T-cell (primary cell): ENCODE data around the gene ZMAT2. TPM values are rescaled to one million over a fixed set of nuclear protein-coding genes. Genes with fewer than 3 reads are reported as not detected.
"Not testable (repeated sequence)": the region's sequence is repeated elsewhere in the genome, so short reads cannot be mapped to it uniquely, and the experiment has no call there.

Source experiments
- ATAC-seq, 4 experiments: fragments of 200-7000 bp in 3 of 4; fragments of 150-1000 bp in 1 of 4; cut with Tn5 transposase; replicated peaks in 1 of 4; 1 replicate in 3 of 4; 2 replicates in 1 of 4; pipeline ENCODE4 v1.10.0; 2021; ENCODE audit warnings: moderate library complexity in 3 of 4, mild to moderate bottlenecking in 2 of 4, moderate number of reproducible peaks in 1 of 4
- CTCF ChIA-PET, 2 donors: fragments of 300-600 bp; sonication (Branson Sonifier 250); formaldehyde crosslinking; loops; one replicate each; lab custom pipeline; 2022; ENCODE audit warnings: antibody characterized with exemption in 2 of 2; lab: Charles Lee
- POLR2A ChIA-PET, 2 donors: fragments of 300-600 bp; sonication (Branson Sonifier 250); formaldehyde crosslinking; loops; one replicate each; lab custom pipeline; 2022; ENCODE audit warnings: antibody characterized with exemption in 2 of 2; lab: Charles Lee
- DNase-seq, 35 experiments: peaks; one replicate each; pipeline versions ENCODE4 v3.0.0 to v3.0.0-alpha.2; 2013 to 2023
- H3K27ac ChIP-seq: one replicate; pipeline ENCODE4 v1.5.1; 2013; ENCODE audit warnings: low read length
- H3K27me3 ChIP-seq, 2 experiments: replicated peaks in 1 of 2; 1 replicate in 1 of 2; 2 replicates in 1 of 2; pipeline versions ENCODE4 v1.6.1 to v1.7.0; 2013; ENCODE audit warnings: low read length in 1 of 2, mixed read lengths in 1 of 2; ENCODE audit not compliant: control insufficient read depth in 2 of 2, insufficient read depth in 2 of 2; ENCODE audit errors: extremely low read depth in 1 of 2
- H3K36me3 ChIP-seq, 2 donors: 1 replicate in 1 of 2; 2 replicates in 1 of 2; pipeline versions ENCODE4 v1.6.1 to v1.7.0; 2013; ENCODE audit warnings: low read length in 1 of 2; ENCODE audit not compliant: control insufficient read depth in 2 of 2, insufficient read depth in 1 of 2; ENCODE audit errors: extremely low read depth in 1 of 2
- H3K4me1 ChIP-seq, 2 experiments: 1 replicate in 1 of 2; 2 replicates in 1 of 2; pipeline versions ENCODE4 v1.6.1 to v1.7.0; 2013; ENCODE audit warnings: low read length in 2 of 2, mixed read lengths in 1 of 2; ENCODE audit not compliant: insufficient read depth in 2 of 2, control insufficient read depth in 1 of 2; ENCODE audit errors: extremely low read depth in 1 of 2
- H3K4me3 ChIP-seq, 2 donors: 1 replicate in 1 of 2; 2 replicates in 1 of 2; pipeline versions ENCODE4 v1.5.1 to v1.7.0; 2013; ENCODE audit warnings: mild to moderate bottlenecking in 2 of 2, low read length in 1 of 2, moderate library complexity in 1 of 2; ENCODE audit not compliant: control insufficient read depth in 1 of 2; ENCODE audit errors: extremely low read depth in 1 of 2
- H3K9me3 ChIP-seq: 2 replicates; pipeline ENCODE4 v1.7.0; 2013
- H3K27ac Mint-ChIP-seq, 2 donors: one replicate each; pipeline ENCODE4 v1.8.0; 2020 to 2021; ENCODE audit warnings: mild to moderate bottlenecking in 2 of 2, mixed read lengths in 2 of 2
- H3K27me3 Mint-ChIP-seq, 2 donors: one replicate each; pipeline ENCODE4 v1.8.0; 2021 to 2022; ENCODE audit warnings: mixed read lengths in 2 of 2
- H3K36me3 Mint-ChIP-seq: one replicate; pipeline ENCODE4 v1.8.0; 2021; ENCODE audit warnings: mixed read lengths
- H3K4me1 Mint-ChIP-seq, 3 donors: one replicate each; pipeline ENCODE4 v1.8.0; 2020 to 2022; ENCODE audit warnings: mixed read lengths in 3 of 3, mild to moderate bottlenecking in 1 of 3
- H3K4me3 Mint-ChIP-seq, 3 donors: one replicate each; pipeline ENCODE4 v1.8.0; 2020 to 2022; ENCODE audit warnings: mild to moderate bottlenecking in 3 of 3, mixed read lengths in 3 of 3, moderate library complexity in 3 of 3
- H3K9me3 Mint-ChIP-seq, 3 donors: one replicate each; pipeline ENCODE4 v1.8.0; 2020 to 2022; ENCODE audit warnings: mixed read lengths in 3 of 3
- WGBS: methylation state at CpG from one replicate; pipeline ENCODE4 v1.1.5; 2013; ENCODE audit warnings: missing lambda C conversion rate; ENCODE audit not compliant: insufficient coverage; 5-methylcytosine and 5-hydroxymethylcytosine counted together
- total RNA-seq, 35 experiments: library from RNA in 6 of 35; stranded (reverse) in 6 of 35; fragments of 120-200 nt in 1 of 35; gene quantifications; one replicate each; pipeline versions ENCODE4 v1.2.1 to v1.2.4 and lab custom pipeline; 2013 to 2026

ZMAT2 gene
- total RNA-seq, 5 donors from 2014 or later (not counting 1 experiment from before 2014, with no cell fraction given), result 39.9 to 59.5 (median 58.0) TPM

DNA sequence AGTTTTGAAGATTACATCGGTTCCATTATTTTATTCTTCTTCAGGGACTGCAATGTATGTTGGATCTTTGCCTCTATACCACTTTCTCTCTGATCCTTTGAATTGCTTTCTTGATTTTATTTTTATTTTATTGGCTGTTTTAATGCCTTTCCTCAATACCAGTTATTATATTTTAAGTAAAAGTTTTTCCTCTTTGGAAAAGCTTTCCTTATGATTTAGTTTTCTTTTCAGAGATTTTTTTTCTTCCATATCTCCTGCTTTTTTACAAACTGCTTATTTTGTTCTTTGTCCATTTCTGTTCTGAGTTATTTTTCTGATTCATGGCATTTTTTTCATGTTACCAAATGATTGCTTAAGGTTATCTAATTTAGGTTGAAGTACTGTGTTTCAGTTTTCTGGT lies 11.5 kb downstream of the ZMAT2 start:
- H3K27ac Mint-ChIP-seq, result peak overlapping the region; percentile 99 to 100

DNA sequence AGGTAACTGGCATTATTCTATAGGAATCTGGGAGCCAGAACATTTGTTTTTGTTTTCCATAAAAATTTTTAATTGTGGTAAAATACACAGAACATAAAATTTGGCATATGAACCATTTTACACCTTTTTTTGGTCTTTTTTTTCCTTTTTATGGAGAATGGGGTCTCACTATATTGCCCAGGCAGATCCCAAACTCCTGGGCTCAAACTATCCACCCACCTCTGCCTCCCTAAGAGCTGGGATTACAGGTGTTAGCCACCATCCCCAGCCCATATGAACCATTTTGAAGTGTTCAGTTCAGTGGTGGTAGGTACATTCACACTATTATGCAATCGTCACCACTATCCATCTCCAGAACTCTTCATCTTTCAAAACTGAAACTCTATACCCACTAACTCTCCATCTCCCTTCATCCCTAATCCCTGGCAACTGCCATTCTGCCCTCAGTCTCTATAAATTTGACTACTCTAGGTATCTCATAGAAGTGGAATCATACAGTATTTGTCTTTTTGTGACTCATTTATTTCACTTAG lies 13.4 kb downstream of the ZMAT2 start:
- DNase-seq (no peak), ATAC-seq (no peak)
- Mint-ChIP-seq H3K4me3 (no peak overlapping the region), H3K9me3 (no peaks in the 10 kb centered on the region), H3K27me3 (peaks cover 0 to 6% of the 10 kb centered on the region in 2 donors), H3K36me3 (peaks cover 4% of the 10 kb centered on the region), H3K4me1 (peaks cover 18 to 37% (median 25%) of the 10 kb centered on the region in 3 donors), H3K27ac (peak overlapping the region in 1 of 2 donors; percentile 11)
- H3K27ac ChIP-seq, result no peak overlapping the region
- ChIA-PET CTCF (no interaction called here), POLR2A (no interaction called here)
- H3K9me3 ChIP-seq, result no peaks in the 10 kb centered on the region
- WGBS, result no CpG with 5 or more reads among the region's 1 CpG
- H3K36me3 ChIP-seq, result no peaks in the 10 kb centered on the region
- H3K27me3 ChIP-seq, result no peaks in the 10 kb centered on the region
- no peak overlapping the region for H3K4me3 ChIP-seq
- H3K4me1 ChIP-seq, result peaks cover 2 to 10% of the 10 kb centered on the region in 2 experiments

More for the DNA sequence above, 11.5 kb downstream of the ZMAT2 start:
- Histone ChIP-seq H3K9me3 (no peaks in the 10 kb centered on the region), H3K36me3 (peaks cover 0 to 6% of the 10 kb centered on the region in 2 donors), H3K4me1 (peaks cover 2 to 10% of the 10 kb centered on the region in 2 experiments), H3K27me3 (no peaks in the 10 kb centered on the region), H3K27ac (peak overlapping the region; percentile 90), H3K4me3 (no peak overlapping the region)
- ChIA-PET POLR2A (interaction anchor here in 1 of 2 donors (0.6 to 2.6 kb wide), 5 partner anchors 11 to 1419 kb away, joined by 3 to 23 read pairs (median 5); partner anchors contain the start of genes ANKHD1 and ZMAT2), CTCF (interaction anchor here (1.0 to 1.8 kb wide), 6 partner anchors 8 to 311 kb away, joined by 3 to 20 read pairs (median 6); partner anchors contain the start of genes ANKHD1 (in 1 of the 2), HARS1 (in 1 of the 2), HARS2 (in 1 of the 2) and ZMAT2 (in 1 of the 2))
- H3K27me3 Mint-ChIP-seq, result peaks cover 0 to 6% of the 10 kb centered on the region in 2 donors
- ATAC-seq, result no peak
- peaks cover 4% of the 10 kb centered on the region for H3K36me3 Mint-ChIP-seq
- WGBS, result no CpG with 5 or more reads among the region's 1 CpG
- H3K4me3 Mint-ChIP-seq, result peak overlapping the region; percentile 98 to 99 (median 98)
- DNase-seq, result no peak
- no peaks in the 10 kb centered on the region for H3K9me3 Mint-ChIP-seq
- H3K4me1 Mint-ChIP-seq, result peaks cover 18 to 37% (median 25%) of the 10 kb centered on the region in 3 donors

DNA sequence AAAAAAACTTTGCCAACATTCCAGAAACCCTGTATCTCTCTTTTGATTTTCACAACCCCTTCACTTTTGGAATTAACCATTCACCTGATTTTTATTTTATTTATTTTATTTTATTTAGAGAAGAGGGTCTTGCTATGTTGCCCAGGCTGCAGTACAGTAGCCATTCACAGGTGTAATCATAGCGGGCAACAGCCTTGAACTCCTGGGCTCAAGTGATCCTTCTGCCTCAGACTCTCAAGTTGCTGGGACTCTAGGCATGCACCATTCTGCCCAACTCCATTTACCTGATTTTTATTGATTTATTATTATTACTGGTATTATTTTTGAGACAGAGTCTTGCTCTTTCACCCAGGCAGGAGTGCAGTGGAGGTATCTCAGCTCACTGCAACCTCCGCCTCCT lies 16.0 kb downstream of the ZMAT2 start:
- H3K27ac ChIP-seq, H3K9me3 Mint-ChIP-seq, H3K4me3 ChIP-seq, H3K36me3 Mint-ChIP-seq, H3K4me3 Mint-ChIP-seq, POLR2A ChIA-PET, H3K27ac Mint-ChIP-seq, H3K27me3 ChIP-seq, H3K36me3 ChIP-seq, H3K9me3 ChIP-seq, CTCF ChIA-PET, DNase-seq, ATAC-seq, H3K4me1 ChIP-seq, H3K27me3 Mint-ChIP-seq: not testable (repeated sequence)
- peaks cover 13 to 17% (median 14%) of the 10 kb centered on the region in 3 donors for H3K4me1 Mint-ChIP-seq
- 80% methylated on average over 1 of the region's 2 CpGs for WGBS

DNA sequence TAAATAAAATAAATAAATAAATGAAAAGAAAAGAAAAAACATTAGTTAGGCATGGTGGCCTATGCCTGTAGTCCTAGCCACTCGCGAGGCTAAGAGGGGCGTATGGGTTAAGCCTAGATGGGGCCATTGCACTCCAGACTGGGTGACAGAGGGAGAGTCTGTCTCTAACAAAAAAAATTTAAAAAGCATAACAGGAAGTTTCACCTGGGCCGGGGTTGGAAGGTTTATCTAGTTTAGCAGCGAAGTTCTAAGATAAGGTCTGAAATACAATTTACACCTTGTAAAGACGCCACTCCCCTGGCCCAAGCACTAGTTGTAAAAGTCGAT lies 18.0 kb downstream of the ZMAT2 start:
- no peak overlapping the region for H3K27ac Mint-ChIP-seq
- POLR2A ChIA-PET, result no interaction called here

DNA sequence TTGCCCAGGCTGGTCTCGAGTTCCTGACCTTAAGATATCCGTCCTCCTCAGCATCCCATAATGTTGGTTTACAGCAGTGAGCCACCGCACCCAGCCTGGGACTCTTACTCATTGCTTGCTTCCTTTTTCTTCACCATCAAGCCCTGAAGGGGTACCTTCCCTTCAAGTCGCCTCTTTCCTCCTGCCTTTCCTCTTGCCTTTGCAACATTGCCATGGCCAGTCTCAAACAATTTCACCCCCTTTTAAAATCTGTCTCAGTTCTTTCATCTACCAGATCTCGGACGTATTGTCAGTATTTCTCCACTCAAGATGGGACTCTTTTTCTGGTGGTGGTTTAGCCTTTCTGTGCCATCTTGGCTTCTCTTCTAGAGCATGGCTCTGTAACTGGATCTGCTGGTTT lies 20.5 kb downstream of the ZMAT2 start:
- H3K27ac Mint-ChIP-seq, POLR2A ChIA-PET, H3K36me3 ChIP-seq, H3K4me3 ChIP-seq, H3K4me3 Mint-ChIP-seq, DNase-seq, H3K9me3 ChIP-seq, H3K9me3 Mint-ChIP-seq, H3K4me1 ChIP-seq, ATAC-seq, H3K4me1 Mint-ChIP-seq, H3K27ac ChIP-seq, H3K36me3 Mint-ChIP-seq: not testable (repeated sequence)
- WGBS, result 25% methylated on average over 4 of the region's 6 CpGs
- CTCF ChIA-PET, result interaction anchor here (0.7 to 1.5 kb wide), 7 partner anchors 9 to 362 kb away, joined by 4 to 8 read pairs (median 4); partner anchors contain the start of gene EIF4EBP3 (in 1 of the 2)
- H3K27me3 ChIP-seq, result peaks cover 0 to 17% of the 10 kb centered on the region in 2 experiments
- H3K27me3 Mint-ChIP-seq, result peaks cover 10 to 14% of the 10 kb centered on the region in 2 donors

More for the DNA sequence above, 18.0 kb downstream of the ZMAT2 start:
- no peak for ATAC-seq
- Histone ChIP-seq H3K36me3 (no peaks in the 10 kb centered on the region), H3K4me1 (no peaks in the 10 kb centered on the region), H3K27me3 (peaks cover 0 to 4% of the 10 kb centered on the region in 2 experiments), H3K27ac (no peak overlapping the region), H3K4me3 (no peak overlapping the region), H3K9me3 (no peaks in the 10 kb centered on the region)
- CTCF ChIA-PET, result no interaction called here
- no peaks in the 10 kb centered on the region for H3K36me3 Mint-ChIP-seq
- H3K4me3 Mint-ChIP-seq, result no peak overlapping the region
- 97% methylated on average over 4 of the region's 7 CpGs for WGBS
- H3K27me3 Mint-ChIP-seq, result peaks cover 4 to 5% of the 10 kb centered on the region in 2 donors
- no peak for DNase-seq
- H3K9me3 Mint-ChIP-seq, result no peaks in the 10 kb centered on the region
- H3K4me1 Mint-ChIP-seq, result peaks cover 2 to 4% (median 2%) of the 10 kb centered on the region in 3 donors

- H3K36me3 ChIP-seq, H3K27ac Mint-ChIP-seq, H3K9me3 Mint-ChIP-seq, H3K4me3 ChIP-seq, H3K4me3 Mint-ChIP-seq, H3K27ac ChIP-seq, H3K4me1 ChIP-seq, H3K36me3 Mint-ChIP-seq, DNase-seq, ATAC-seq, POLR2A ChIA-PET, H3K9me3 ChIP-seq: not testable (repeated sequence)
- CTCF ChIA-PET, result interaction anchor here (0.7 to 1.1 kb wide), 4 partner anchors 10 to 358 kb away, joined by 3 to 4 read pairs (median 4); no protein-coding TSS in a partner anchor
- WGBS, result 88% methylated on average over 1 of the region's 5 CpGs
- H3K27me3 ChIP-seq, result peaks cover 0 to 20% of the 10 kb centered on the region in 2 experiments
- peaks cover 8 to 10% (median 10%) of the 10 kb centered on the region in 3 donors for H3K4me1 Mint-ChIP-seq
- H3K27me3 Mint-ChIP-seq, result peaks cover 14 to 17% of the 10 kb centered on the region in 2 donors
Measured at GRCh38 chr5:140721395-140721794, 21.1 kb downstream of the ZMAT2 start.
